Fibroblast of peridontal ligament (primary cell): Measurements from ENCODE around the gene PCNX2.

Experiments
- DNase-seq: peaks from one replicate; pipeline ENCODE4 v3.0.0-alpha.2; 2010; ENCODE audit errors: extremely low read depth

PCNX2 gene

DNA sequence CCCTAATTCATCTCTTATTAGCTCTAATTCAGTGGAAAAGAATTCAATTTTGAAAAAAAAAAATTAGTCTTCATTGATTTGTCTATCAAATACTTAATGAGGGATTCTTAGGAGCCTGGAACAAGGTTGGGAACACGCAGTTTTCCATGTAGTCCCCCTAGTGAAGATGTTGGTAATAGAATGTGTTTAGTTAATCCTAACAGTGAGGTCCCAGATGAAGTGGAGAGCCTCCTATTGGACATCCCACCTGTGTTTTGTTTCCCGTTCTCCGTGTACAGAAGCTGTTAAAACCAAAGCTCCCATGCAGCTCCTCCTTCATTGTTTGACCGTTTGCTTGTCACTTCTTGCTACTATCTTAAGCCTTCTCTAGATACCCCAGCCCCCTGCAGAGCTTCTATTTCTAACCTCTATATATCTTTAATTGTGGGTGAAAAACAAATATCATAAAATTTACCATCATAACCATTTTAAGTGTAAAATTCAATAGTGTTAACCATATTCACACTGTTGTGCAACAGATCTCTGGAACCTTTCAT, 67.5 kb downstream of the PCNX2 start:
- DNase-seq, result no peak

DNA sequence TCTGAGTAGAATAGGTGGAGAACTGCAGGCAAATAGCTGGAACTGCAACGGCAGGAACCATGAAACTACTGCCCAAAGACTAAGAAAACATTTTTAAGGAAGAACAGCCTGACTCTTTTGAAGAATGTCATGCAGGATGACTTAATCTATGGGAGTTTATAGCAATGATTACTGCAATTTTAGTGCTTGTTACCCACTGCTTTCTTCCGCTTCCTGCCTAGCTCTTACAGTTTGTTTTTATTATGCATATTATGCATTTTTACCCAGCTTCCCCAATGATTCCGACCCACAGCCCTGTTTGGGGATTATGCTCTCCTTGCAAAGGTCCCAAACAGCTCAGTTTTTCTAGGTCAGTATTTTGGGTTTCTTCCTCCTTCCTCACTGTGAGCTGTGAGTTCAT, 71.2 kb downstream of the PCNX2 start:
- DNase-seq, result peak; percentile 46

DNA sequence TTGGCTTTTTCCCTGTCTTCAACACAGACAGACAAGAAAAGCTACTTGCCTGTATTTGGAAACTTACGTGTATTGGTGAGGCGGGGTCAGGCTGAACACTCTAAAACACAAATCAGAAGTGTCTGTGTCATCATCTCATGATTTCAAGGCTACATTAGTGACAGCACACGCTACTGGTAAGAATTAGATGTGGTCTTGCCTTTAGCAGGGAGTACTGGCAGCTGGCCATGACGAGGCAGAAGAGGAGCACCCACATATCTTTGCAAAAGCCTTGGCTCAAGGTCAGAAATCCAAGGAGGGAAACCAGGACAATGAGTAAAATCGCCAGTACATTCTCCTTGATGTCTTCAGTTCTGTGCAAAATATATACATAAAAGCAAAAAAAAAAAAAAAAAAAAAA, 77.7 kb downstream of the PCNX2 start:
- DNase-seq, result no peak

DNA sequence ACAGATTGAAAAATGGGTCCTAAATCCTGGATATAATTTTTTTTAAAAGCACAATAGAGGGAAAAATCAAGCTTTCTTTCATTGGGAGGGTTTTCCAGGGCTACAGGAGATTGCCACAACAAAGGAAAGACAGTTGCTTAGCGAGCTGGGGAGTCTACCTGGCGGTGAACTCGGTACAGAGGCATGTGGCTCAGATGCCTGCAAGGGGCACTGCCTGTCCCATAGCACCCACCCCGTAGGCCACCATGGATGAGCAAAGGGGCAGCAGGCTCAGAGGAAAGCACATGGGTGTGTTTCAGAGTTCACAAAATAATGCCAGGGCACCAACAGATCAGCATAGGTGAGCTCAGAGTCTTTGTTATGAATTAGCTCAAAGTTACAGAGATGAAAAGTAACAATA, 79.5 kb downstream of the PCNX2 start:
- no peak for DNase-seq

DNA sequence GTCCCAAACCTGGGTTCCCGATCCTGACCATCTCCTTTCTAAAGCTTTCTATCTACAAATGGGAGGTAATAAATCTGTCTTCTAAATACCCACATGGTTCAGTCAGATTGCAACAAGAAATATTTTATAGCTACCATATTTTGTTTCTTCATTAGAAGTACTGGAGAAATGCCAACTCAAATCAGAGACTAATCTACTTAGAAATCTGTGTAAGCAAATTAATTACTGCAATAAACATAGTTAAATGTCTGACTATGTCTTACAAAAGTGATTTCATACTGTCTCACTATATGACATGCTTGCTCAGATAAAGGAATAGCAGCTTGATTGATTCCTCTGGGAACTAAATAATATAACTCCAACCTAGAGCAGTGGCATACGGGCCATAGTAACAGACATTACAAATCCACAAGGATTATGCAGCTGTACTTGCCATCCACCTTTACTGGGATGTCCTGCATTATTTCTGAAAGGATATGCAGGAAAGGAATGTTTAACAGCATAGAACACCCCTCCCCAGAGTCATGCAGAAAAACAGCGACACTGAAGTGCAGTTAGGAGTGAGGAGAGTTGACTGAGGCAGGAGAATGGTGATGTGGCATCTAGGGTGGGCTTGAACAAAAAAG, 80.3 kb downstream of the PCNX2 start:
- DNase-seq, result no peak

DNA sequence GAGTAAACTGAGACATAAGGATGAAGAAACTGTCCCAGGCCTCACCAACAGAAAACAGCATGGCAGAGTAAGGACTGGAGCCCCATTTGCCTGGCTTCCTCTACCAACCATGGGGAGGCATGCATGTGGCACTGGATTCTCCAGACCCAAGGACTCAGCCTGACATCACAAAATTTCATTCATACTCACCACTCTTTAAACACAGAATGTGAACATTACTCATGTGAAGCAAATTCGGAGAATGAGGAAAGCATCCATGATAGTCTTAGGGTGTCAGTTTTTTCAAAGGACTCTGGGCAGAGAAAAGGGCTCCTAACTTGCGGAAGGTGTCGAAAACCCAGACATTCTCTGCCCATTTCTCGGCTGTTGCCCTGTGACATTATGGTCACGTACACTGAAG, 83.9 kb downstream of the PCNX2 start:
- DNase-seq, result no peak

DNA sequence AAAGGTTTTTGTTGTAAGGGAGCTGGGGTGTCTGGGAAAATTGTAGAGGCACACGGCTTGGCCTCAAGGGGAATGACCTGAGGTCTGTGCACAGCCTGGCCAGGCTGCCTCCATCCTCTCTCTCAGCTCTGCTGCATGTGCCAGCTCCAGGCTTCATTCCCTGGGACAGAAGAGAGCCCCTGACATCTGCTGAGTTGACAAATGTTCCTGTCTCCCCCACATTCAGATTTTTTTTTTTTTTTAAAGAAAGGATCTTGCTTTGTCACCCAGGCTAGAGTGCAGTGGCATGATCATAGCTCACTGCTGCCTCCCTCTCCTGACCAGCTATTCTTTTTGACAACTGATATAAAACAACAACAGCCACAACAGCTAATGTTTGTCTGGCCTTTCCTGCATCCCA, 84.4 kb downstream of the PCNX2 start:
- DNase-seq, result no peak

DNA sequence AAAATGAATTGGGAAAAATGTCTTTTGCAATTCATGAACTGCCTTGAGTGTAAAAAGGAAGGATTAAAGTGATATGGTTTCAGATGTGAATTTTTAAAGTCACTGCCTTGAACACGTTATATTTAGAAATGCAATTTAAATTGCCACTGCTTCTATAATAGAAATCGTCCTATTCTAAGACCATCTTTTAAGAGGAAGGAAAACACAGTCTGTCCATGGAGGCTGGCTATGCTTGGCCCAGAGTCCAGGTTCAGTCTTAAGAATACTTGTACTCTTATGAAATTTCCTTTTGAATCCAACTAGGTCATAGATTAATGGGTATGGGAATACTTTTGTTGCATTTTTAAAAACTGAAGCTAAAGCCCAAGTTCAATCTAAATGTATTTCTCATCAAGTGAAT, 86.0 kb downstream of the PCNX2 start:
- DNase-seq, result no peak

DNA sequence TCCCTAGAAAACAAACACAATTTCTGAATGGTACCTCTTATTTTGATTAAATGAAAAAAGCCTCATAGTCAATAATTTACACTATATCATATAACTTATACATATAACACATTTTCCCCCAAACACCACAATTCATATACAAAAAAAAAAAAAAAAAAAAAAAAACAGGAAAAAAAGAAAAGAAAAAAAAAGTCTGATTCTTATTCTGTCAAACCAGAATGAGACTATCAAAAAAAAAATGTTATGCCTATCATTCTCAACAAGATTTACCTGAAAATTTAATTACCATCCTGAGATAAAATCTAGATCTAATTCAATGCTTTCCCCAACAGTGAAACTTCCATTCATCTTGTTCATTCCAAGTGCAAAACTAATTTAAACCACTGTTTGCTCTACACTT, 86.8 kb downstream of the PCNX2 start:
- DNase-seq, result no peak

DNA sequence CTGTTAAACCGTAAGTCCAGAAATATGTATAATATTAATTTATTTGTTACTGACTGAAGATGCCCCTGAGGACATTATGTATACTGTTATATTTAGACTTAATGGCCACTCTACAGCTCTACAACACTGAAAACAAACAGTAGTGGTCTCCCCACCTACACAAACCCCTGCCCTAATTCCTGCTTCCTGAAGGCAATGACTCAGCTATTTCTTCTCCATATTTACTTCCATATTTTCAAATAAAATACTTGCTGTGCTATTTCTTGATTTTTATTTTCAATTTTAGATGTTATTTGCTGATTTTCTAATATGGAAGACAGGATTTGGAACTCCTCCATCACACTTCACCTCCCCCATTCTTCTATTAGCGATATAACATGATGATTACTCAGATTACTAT, 97.6 kb downstream of the PCNX2 start:
- DNase-seq, result no peak

DNA sequence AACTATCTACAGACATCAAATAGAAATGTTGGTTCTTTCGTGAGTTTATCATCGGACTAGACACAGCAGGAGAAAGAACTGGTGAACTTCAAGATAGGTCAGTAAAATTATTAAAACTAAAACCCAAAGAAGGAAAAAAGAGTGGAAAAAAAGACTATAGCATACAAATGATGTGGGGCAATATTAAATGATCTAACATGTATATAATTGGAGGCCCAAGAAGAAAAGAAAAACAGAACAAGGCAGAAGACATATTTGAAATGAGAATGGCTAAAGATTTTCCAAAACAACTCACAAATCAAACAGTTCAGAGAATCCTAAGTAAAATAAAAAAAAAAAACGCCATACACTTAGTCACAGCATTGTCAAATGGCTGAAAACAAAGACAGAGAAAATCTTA, 101.8 kb downstream of the PCNX2 start:
- no peak for DNase-seq

DNA sequence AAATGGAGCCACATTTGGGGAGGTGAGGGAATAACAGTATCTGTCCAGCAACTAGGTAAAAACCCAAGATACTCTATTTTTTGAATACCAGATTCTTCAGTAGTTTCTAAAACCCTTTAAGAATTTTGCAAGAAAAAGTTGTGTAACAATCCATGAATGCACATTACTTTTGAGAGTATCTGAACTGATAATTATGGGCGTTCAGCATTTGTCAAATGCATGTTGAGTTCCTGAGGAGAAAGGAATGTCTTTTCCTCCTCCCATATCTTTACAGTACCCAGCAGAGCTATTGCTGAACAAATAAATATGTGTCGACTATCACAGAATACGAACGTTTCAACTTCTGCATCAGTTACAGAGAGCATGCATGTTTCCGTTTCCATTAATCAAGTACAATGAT, 104.5 kb downstream of the PCNX2 start:
- DNase-seq, result no peak

DNA sequence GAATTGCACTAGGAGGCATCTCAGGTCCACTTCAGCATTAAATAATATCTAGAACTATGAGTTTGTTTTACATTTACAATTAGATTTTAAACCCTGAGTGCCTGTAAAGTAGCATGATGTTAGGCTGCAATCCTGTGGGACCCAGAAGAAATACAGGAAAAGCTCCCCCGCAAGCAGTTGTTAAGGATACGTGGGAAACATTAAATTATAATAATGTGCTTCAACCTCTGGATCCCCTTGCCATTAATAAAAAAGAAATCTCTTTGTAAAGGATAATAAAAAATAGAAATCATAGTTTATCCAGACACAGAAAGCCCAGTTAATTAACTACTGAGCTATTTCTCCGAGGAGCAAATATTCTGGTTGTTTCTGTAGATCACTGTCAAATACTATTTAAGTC, 106.0 kb downstream of the PCNX2 start:
- DNase-seq, result no peak

DNA sequence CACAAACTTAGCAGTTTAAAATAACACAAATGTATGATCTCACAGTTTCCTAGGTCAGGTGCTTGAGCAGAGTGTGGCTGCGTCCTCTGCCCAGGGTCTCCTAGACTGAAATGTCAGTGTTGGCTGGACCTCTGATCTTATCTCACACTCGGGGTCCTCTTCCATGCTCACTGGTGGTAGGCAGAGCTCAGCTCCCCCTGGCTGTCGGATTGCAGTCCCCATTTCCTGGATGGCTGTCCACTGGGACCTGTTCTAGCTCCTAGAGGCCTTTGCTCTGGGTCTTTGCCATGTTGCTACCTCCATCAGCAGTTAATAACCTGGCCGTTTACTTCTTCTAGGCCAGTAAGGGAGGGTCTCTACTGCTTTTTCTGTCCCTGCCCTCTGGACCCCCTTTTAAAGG, 107.5 kb downstream of the PCNX2 start:
- no peak for DNase-seq

DNA sequence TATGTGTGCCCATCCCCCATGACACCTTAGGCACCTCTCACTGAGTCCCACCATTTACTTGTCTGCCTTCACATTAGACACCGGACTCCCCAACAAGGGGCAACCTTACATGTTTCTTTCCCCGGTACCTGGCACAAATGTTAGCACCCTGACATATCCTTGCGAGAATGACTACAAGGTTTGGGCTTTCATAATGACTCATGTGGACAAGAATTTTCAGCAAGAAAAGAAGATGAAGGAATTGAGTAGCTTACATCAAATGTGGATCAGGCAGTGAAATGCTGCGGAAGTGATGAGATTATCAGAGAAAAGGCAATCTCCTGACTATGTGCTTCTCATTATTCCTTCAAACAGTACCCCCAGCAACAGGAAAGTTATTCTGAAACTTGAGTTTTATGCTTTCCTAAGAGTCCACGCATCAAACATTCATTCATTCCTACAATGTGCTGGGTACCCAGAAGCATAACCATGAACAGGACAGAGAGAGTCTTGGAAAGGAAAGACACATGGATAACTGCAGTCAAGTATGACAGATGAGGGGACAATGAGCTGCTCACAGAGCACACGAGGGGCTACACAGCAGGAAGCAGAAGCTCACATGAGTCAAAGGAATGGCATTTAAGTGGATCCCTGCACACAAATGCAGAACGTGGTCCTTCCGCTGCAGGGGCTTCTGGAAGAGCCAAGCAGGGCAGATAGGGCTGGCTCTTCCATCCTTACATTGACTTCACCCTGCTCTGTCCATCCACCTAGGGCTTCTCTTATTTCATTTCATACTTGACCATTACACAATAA, 112.1 kb downstream of the PCNX2 start:
- DNase-seq, result peak; percentile 10

DNA sequence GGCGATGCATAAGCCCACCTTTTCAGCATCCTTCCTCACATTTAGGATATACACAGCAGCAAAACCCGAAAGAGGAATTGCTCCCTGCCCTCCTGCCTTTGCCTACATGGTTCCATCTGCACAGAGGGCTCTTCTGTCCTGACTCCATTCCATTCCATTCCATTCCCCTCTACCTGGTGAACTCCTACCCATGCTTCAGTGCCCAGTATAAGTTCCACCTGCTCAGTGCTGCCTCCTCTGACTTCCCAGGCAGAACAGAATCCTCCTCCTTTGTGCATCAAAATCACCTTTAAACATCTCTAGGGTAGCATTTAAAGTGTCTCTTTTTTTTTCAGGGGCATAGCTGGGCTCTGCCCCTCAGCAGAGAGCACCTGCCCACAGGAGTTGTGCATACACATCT, 112.9 kb downstream of the PCNX2 start:
- DNase-seq, result no peak

DNA sequence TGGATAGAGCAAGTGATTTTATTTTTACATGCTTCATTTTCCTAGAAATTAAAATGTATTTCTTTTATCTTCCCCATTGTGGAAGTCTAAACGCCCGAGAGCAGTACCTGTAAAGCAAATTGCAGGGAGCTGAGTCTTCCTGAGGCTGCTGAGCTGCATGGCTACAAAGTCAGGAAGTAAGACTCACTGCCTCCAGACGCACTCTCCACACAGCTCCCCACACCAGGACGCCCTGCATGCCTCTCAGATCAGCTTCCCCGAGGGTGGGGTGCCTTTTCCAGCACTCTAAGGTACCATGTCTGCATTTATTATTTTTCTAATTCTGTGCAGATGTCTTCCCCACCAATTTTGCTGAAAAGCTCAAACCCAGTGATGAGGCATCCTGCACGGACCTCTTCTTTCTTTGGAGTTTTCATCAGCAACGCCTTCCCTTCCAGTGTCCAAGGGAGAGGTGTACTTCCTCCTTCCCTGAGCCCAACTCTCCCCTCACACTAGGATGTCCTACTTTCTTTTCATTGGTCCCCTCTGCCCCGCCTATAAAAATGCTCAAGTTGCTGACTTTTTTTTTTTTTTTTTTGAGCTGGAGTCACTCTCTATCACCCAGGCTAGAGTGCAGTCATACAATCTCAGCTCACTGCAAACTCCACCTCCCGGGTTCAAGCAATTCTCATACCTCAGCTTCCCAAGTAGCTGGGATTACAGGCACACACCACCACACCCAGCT, 114.7 kb downstream of the PCNX2 start:
- DNase-seq, result no peak

DNA sequence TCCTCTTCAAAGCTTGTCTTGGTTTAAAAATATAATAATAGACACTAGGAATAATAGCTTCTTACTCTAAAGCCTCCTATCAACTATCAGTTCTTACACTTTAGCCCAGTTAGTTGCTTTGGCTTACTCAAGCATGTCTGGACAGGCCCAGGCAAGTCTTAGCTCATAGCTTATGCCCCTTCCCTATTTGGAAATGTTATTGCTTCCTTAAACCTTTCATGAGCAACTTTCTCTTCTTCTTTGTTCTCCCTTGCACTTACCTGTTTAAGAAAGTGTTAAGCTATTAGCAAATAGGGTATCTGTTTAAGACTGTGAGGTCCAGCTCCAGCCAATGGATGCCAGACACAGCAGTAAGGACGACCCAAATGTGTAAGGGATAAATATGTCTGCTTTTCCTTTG, 115.9 kb downstream of the PCNX2 start:
- DNase-seq, result peak; percentile 51

DNA sequence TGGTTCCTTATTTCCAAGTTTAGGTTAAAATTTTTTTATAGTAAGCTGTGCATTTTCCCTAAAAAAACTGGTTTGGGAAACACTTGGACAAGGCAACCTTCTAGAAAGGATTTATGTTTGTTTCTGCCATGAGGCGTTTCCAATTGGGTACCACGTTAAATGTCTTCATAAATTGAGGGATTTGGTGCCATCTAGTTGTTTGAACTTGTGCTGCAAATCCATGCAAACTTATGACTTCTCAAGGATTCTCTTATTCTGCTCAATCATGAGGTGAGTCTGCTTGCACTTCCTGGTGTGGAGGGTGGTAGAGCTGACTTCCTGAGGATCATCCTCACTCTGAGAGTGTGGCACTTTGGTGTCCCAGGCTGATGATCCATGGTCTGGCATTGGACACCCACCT, 123.3 kb downstream of the PCNX2 start:
- peak; percentile 47 for DNase-seq

DNA sequence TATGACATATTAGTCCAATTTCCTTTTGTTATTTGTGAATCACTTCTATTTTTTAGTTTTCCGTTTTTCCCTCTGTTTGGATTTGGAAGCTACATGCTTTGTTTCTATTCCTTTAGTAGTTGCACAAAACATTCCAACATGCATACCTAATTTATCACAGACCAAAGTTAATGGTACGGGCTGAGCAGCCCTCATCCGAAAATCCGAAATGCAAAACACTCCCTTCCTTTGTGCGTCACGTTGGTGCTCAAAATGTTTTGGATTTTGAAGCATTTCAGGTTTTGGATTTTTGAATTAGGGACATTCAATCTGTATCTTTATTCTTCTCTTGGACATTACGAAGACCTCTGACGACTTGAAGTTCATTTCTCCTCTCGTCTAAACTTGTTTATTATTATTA, 124.8 kb downstream of the PCNX2 start:
- DNase-seq, result no peak

DNA sequence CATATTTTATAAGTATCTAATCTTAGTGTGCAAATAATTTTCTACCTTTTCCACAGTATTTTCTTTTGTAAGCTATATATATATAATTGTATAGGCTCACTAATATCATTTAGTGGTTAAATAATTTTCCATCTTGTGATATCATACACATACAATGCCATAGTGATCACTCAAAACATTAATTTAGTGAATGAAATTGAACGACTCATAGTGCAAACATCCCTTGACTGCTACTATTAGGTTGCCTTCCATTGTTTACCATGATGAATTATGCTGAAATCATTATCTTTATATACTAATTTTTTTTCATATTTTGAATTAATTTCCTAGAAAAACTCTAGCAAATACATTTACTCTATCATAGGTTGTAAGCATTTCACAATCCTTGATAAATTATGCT, 127.1 kb downstream of the PCNX2 start:
- DNase-seq, result no peak

DNA sequence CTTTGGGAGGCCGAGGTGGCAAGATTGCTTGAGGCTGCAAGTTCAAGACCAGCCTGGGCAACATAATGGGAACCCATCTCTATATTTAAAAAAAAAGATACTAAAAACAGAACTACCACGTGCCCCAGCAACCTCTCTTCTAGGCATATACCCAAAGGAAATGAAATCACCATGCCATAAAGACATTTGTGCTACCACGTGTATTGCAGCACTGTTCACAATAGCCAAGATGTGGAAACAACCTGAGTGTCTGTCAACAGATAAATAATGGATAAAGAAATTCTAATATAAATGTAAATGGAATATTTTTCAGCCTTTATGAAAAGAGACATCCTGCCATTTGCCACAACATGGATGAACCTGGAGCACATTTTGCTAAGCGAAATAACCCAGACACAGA, 128.6 kb downstream of the PCNX2 start:
- no peak for DNase-seq

DNA sequence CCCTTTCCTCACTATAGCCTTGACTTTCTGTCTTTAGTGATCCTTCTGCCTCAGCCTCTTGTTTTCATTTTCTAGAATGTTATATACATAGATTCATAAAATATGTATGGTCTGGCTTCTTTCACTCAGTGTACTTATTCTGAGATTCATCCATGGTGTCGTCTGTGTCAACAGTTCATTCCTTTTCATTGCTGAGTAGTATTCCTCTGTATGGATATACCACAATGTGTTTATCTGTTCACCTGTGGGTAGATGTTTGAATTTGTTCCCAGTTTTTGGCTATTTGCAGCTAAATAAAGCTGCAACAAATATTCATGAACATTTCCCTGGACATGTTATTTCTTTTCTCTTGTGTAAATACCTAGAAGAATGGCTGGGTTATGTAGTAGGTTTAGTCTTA, 131.8 kb downstream of the PCNX2 start:
- DNase-seq, result no peak
